HL-60 (cell line): ENCODE results near the gene ENO4.

ENCODE experiments used
- DNase-seq, 2 experiments: peaks; one replicate each; pipeline ENCODE4 v3.0.0-alpha.2; 2010 to 2020; ENCODE audit warnings: low read depth in 1 of 2, low spot score in 1 of 2
- H3K27ac ChIP-seq: fragments of 250-450 bp; sonication (Bioruptor Pico); replicated peaks from 2 replicates; pipeline ENCODE4 v1.5.1; 2020; ENCODE audit warnings: mild to moderate bottlenecking, moderate library complexity
- H3K27me3 ChIP-seq: fragments of 250-450 bp; sonication (Bioruptor Pico); 2 replicates; pipeline ENCODE4 v1.5.1; 2021; ENCODE audit warnings: mild to moderate bottlenecking, moderate library complexity; ENCODE audit not compliant: insufficient read depth, poor library complexity, severe bottlenecking
- H3K4me3 ChIP-seq: replicated peaks from 2 replicates; pipeline ENCODE4 v1.5.1; 2011; ENCODE audit warnings: mild to moderate bottlenecking, control low read depth, low read length; ENCODE audit not compliant: insufficient read depth
- CTCF ChIP-seq: IDR thresholded peaks from one replicate; pipeline ENCODE4 v1.5.1; 2011; ENCODE audit warnings: low read length, control low read depth, inconsistent platforms; ENCODE audit not compliant: insufficient read depth
- GABPA ChIP-seq: IDR thresholded peaks from 2 replicates; pipeline ENCODE4 v1.6.1; 2012; ENCODE audit warnings: low read depth
- POLR2AphosphoS5 ChIP-seq: IDR thresholded peaks from 2 replicates; pipeline ENCODE4 v1.6.1; 2012; ENCODE audit warnings: low read depth
- REST ChIP-seq: IDR thresholded peaks from 2 replicates; pipeline ENCODE4 v1.6.1; 2012; ENCODE audit warnings: low read depth; ENCODE audit not compliant: insufficient replicate concordance
- SPI1 ChIP-seq: IDR thresholded peaks from 2 replicates; pipeline ENCODE4 v1.6.1; 2012; ENCODE audit warnings: low read depth, mild to moderate bottlenecking, borderline replicate concordance

Gene ENO4

GRCh38 chr10:116875897-116876296, 26.6 kb downstream of the ENO4 start:
- Histone ChIP-seq H3K27me3 (no peaks in the 10 kb centered on the region), H3K4me3 (no peak overlapping the region), H3K27ac (no peak overlapping the region)
- no peak for TF ChIP-seq CTCF
- no peak for TF ChIP-seq GABPA
- no peak for TF ChIP-seq SPI1
- TF ChIP-seq REST: no peak
- no peak for TF ChIP-seq POLR2AphosphoS5
- DNase-seq: no peak

- TF ChIP-seq REST: no peak
- TF ChIP-seq POLR2AphosphoS5: no peak
- TF ChIP-seq GABPA: no peak
- TF ChIP-seq CTCF: no peak
- TF ChIP-seq SPI1: no peak
- Histone ChIP-seq H3K27me3 (no peaks in the 10 kb centered on the region), H3K27ac (no peak overlapping the region), H3K4me3 (no peak overlapping the region)
- no peak for DNase-seq
These were observed 28.1 kb downstream of the ENO4 start for GRCh38 chr10:116877391-116877790.

GRCh38 chr10:116878123-116878522, 28.8 kb downstream of the ENO4 start:
- Histone ChIP-seq H3K4me3 (no peak overlapping the region), H3K27me3 (no peaks in the 10 kb centered on the region), H3K27ac (no peak overlapping the region)
- no peak for TF ChIP-seq SPI1
- no peak for TF ChIP-seq REST
- TF ChIP-seq POLR2AphosphoS5: no peak
- TF ChIP-seq GABPA: no peak
- no peak for TF ChIP-seq CTCF
- no peak for DNase-seq
